Panc1 (cell line): ENCODE results near the gene MNDA.

ENCODE experiments used
- CTCF ChIP-seq: fragments of 450-650 bp; IDR thresholded peaks from 2 replicates; pipeline ENCODE4 v1.5.1; 2017; ENCODE audit warnings: mild to moderate bottlenecking
- POLR2AphosphoS5 ChIP-seq: IDR thresholded peaks from 2 replicates; pipeline ENCODE4 v1.6.1; 2012; ENCODE audit warnings: mild to moderate bottlenecking, low read depth, low read length, moderate library complexity

- no peak for TF ChIP-seq POLR2AphosphoS5
- TF ChIP-seq CTCF: no peak
Observed at GRCh38 chr1:158838660-158839059, 7.5 kb downstream of the MNDA start.
